ENCODE results near the gene ZSCAN10. TPM values are rescaled to one million over a fixed set of nuclear protein-coding genes. Genes with fewer than 3 reads are reported as not detected.

Gene ZSCAN10
- total and polyA plus RNA-seq, 2 of the 13 experiments (the other 11 are each of a cell fraction or from before 2014, with no cell fraction given): not detected

- TF ChIP-seq CREB3 (CRISPR knock-in tag; IDR thresholded peaks at IDR 0.05) (peak; percentile 26; the same call in 1 of the 2 replicates), SATB2 (CRISPR knock-in tag; IDR thresholded peaks at IDR 0.05) (no peak), BHLHE40 (IDR thresholded peaks at IDR 0.05; ENCODE audit: low read length) (no peak), ETV5 (CRISPR knock-in tag; IDR thresholded peaks at IDR 0.05; ENCODE audit: borderline replicate concordance) (0 out of 2 replicates have a peak, but pooled peaks have one; percentile 1)
Measured at GRCh38 chr16:3112881-3113574, 13.9 kb upstream of the ZSCAN10 start (continued).

DNA sequence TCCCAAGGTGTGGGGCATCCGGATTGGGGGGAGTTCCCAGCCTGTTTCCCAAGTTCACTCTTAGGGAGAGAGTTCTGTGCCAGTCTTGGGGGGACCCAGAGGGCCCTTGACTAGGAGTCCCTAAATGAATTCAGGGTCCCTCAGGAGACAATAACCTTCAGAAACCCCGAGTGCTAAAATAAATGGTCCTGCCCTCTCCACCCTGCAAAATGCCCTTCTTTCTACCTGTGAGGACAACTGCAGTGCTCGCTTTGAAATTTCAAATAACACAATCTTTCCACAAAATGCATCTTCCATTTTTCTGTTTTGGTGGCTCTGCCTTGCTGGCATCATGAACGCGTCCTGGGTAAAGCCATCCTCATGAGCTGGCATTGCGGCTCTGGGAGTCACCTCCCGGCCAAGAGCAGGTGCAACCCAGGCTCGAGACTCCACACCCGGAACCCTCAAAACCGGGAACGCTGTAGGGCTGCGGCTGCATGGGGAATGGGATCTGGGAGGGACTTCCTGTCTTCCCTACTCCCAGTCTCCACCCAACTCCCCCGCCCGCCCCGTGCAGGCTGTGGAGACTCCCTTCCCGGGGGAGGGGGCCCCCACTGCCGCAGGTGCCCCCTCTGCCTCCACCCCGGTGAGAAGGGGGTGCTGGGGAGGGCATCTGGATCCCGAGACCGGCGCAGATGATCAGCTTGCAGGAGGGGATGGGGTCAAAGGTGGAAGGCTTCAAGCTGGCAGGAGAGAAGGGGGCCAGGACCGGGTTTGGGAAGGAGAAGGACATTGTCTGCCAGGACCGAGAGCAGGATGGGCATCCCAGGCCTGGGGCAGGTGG lies 13.2 kb upstream of the ZSCAN10 start, which contains the start of gene ZNF205:
Gene ZNF205, plus strand, starts transcription at position 529 of the 823 bp plus-strand sequence. CDS start 845 bp downstream, outside the sequence.
- BruUV-seq (replicated peaks): no TSS peak
- Histone ChIP-seq H3K4me3 (replicated peaks in 1 of 3; ENCODE audit: insufficient read depth in 1 of 3, low read depth in 2 of 3, low read length in 3 of 3) (peak within 1 kb of the TSS; percentile 77 to 98 (median 81)), H3K4me1 (ENCODE audit: insufficient read depth, low read length) (peaks cover 28% of the 10 kb centered on the region), H3K27me3 (ENCODE audit: control insufficient read depth in 1 of 2, insufficient read depth in 2 of 2, low read length in 2 of 2) (no peaks in the 10 kb centered on the region), H3K4me2 (ENCODE audit: low read depth, low read length) (peak within 1 kb of the TSS; percentile 88), H4K20me1 (ENCODE audit: insufficient read depth, low read length) (no peaks in the 10 kb centered on the region), H3K9me3 (ENCODE audit: low read length) (no peaks in the 10 kb centered on the region), H3K36me3 (replicated peaks in 1 of 2; ENCODE audit: control insufficient read depth in 1 of 2, insufficient read depth in 2 of 2, low read length in 2 of 2) (peaks cover 4 to 5% of the 10 kb centered on the region in 2 experiments; a peak in 3 of 5 replicates), H3K79me2 (ENCODE audit: insufficient read depth, low read length) (peaks cover 11% of the 10 kb centered on the region), H2AFZ (ENCODE audit: low read length) (peak within 1 kb of the TSS; percentile 63), H3K9ac (ENCODE audit: insufficient read depth, low read depth, low read length) (peak within 1 kb of the TSS; percentile 82), H3K27ac (ENCODE audit: extremely low read length, insufficient read depth, low read length) (peak within 1 kb of the TSS; percentile 30)
- FAIRE-seq (peak; percentile 44), DNase-seq (ENCODE audit: low spot score) (peak; percentile 70), ATAC-seq (peak; percentile 97)
- intact Hi-C loops (cut with micrococcal nuclease; ENCODE audit: unreplicated experiment) (no loop called here), in situ Hi-C loops (cut with HindIII; ENCODE audit: extremely low pct_ligation_motif_present, low pct_unique_long_range_greater_than_20kb) (no loop called here)
- POLR2A ChIA-PET: interaction anchor here (1.0 to 2.1 kb wide), 4 partner anchors 22 to 53 kb away, joined by 4 to 10 read pairs (median 6); partner anchors contain the start of genes IL32 and ZNF213
- CTCF ChIA-PET (ENCODE audit: low intra/inter-chr PET ratio, low total read pairs): no interaction called here
- 2% methylated on average over 21 of the region's 23 CpGs for WGBS (ENCODE audit: low lambda C conversion rate)
- TF ChIP-seq ZNF766 (CRISPR knock-in tag; IDR thresholded peaks at IDR 0.05; ENCODE audit: borderline replicate concordance): no peak
- no peak for TF ChIP-seq PAF1 (CRISPR knock-in tag; IDR thresholded peaks at IDR 0.05)
- no peak for TF ChIP-seq SKIL (CRISPR knock-in tag; IDR thresholded peaks at IDR 0.05; ENCODE audit: borderline replicate concordance)
- 0 out of 2 replicates have a peak, but pooled peaks have one; percentile 76 for TF ChIP-seq ZNF615 (CRISPR knock-in tag; IDR thresholded peaks at IDR 0.05; ENCODE audit: borderline replicate concordance)
- TF ChIP-seq ZC3H4 (CRISPR knock-in tag; IDR thresholded peaks at IDR 0.05; ENCODE audit: borderline replicate concordance): 0 out of 2 replicates have a peak, but pooled peaks have one; percentile 16
- TF ChIP-seq ADNP (CRISPR knock-in tag; IDR thresholded peaks at IDR 0.05): no peak
- TF ChIP-seq SSRP1 (CRISPR knock-in tag; IDR thresholded peaks at IDR 0.05): no peak
- no peak for TF ChIP-seq MED13 (CRISPR knock-in tag; IDR thresholded peaks at IDR 0.05)
- TF ChIP-seq ZSCAN31 (CRISPR knock-in tag; IDR thresholded peaks at IDR 0.05; ENCODE audit: low read depth): no peak
- TF ChIP-seq DNMT3B (CRISPR knock-in tag; conservative IDR thresholded peaks at IDR 0.05): no peak
- peak; percentile 76 for TF ChIP-seq ELF1 (CRISPR knock-in tag; IDR thresholded peaks at IDR 0.05)
- TF ChIP-seq SNAI1 (CRISPR knock-in tag; IDR thresholded peaks at IDR 0.05; ENCODE audit: borderline replicate concordance): peak; percentile 60; the same call in 1 of the 2 replicates
- TF ChIP-seq XBP1 (CRISPR knock-in tag; IDR thresholded peaks at IDR 0.05): no peak
- TF ChIP-seq KLF11 (CRISPR knock-in tag; IDR thresholded peaks at IDR 0.05): no peak
